T-cell (primary cell): ENCODE measurements around the gene DMXL1. TPM values are rescaled to one million over a fixed set of nuclear protein-coding genes. Genes with fewer than 3 reads are reported as not detected.

ENCODE experiments used
- ATAC-seq, 4 experiments: fragments of 200-7000 bp in 3 of 4; fragments of 150-1000 bp in 1 of 4; cut with Tn5 transposase; replicated peaks in 1 of 4; 1 replicate in 3 of 4; 2 replicates in 1 of 4; pipeline ENCODE4 v1.10.0; 2021; ENCODE audit warnings: moderate library complexity in 3 of 4, mild to moderate bottlenecking in 2 of 4, moderate number of reproducible peaks in 1 of 4
- CTCF ChIA-PET, 2 donors: fragments of 300-600 bp; sonication (Branson Sonifier 250); formaldehyde crosslinking; loops; one replicate each; lab custom pipeline; 2022; ENCODE audit warnings: antibody characterized with exemption in 2 of 2; lab: Charles Lee
- POLR2A ChIA-PET, 2 donors: fragments of 300-600 bp; sonication (Branson Sonifier 250); formaldehyde crosslinking; loops; one replicate each; lab custom pipeline; 2022; ENCODE audit warnings: antibody characterized with exemption in 2 of 2; lab: Charles Lee
- DNase-seq, 35 experiments: peaks; one replicate each; pipeline versions ENCODE4 v3.0.0 to v3.0.0-alpha.2; 2013 to 2023
- H3K27ac ChIP-seq: one replicate; pipeline ENCODE4 v1.5.1; 2013; ENCODE audit warnings: low read length
- H3K27me3 ChIP-seq, 2 experiments: replicated peaks in 1 of 2; 1 replicate in 1 of 2; 2 replicates in 1 of 2; pipeline versions ENCODE4 v1.6.1 to v1.7.0; 2013; ENCODE audit warnings: low read length in 1 of 2, mixed read lengths in 1 of 2; ENCODE audit not compliant: control insufficient read depth in 2 of 2, insufficient read depth in 2 of 2; ENCODE audit errors: extremely low read depth in 1 of 2
- H3K36me3 ChIP-seq, 2 donors: 1 replicate in 1 of 2; 2 replicates in 1 of 2; pipeline versions ENCODE4 v1.6.1 to v1.7.0; 2013; ENCODE audit warnings: low read length in 1 of 2; ENCODE audit not compliant: control insufficient read depth in 2 of 2, insufficient read depth in 1 of 2; ENCODE audit errors: extremely low read depth in 1 of 2
- H3K4me1 ChIP-seq, 2 experiments: 1 replicate in 1 of 2; 2 replicates in 1 of 2; pipeline versions ENCODE4 v1.6.1 to v1.7.0; 2013; ENCODE audit warnings: low read length in 2 of 2, mixed read lengths in 1 of 2; ENCODE audit not compliant: insufficient read depth in 2 of 2, control insufficient read depth in 1 of 2; ENCODE audit errors: extremely low read depth in 1 of 2
- H3K4me3 ChIP-seq, 2 donors: 1 replicate in 1 of 2; 2 replicates in 1 of 2; pipeline versions ENCODE4 v1.5.1 to v1.7.0; 2013; ENCODE audit warnings: mild to moderate bottlenecking in 2 of 2, low read length in 1 of 2, moderate library complexity in 1 of 2; ENCODE audit not compliant: control insufficient read depth in 1 of 2; ENCODE audit errors: extremely low read depth in 1 of 2
- H3K9me3 ChIP-seq: 2 replicates; pipeline ENCODE4 v1.7.0; 2013
- H3K27ac Mint-ChIP-seq, 2 donors: one replicate each; pipeline ENCODE4 v1.8.0; 2020 to 2021; ENCODE audit warnings: mild to moderate bottlenecking in 2 of 2, mixed read lengths in 2 of 2
- H3K27me3 Mint-ChIP-seq, 2 donors: one replicate each; pipeline ENCODE4 v1.8.0; 2021 to 2022; ENCODE audit warnings: mixed read lengths in 2 of 2
- H3K36me3 Mint-ChIP-seq: one replicate; pipeline ENCODE4 v1.8.0; 2021; ENCODE audit warnings: mixed read lengths
- H3K4me1 Mint-ChIP-seq, 3 donors: one replicate each; pipeline ENCODE4 v1.8.0; 2020 to 2022; ENCODE audit warnings: mixed read lengths in 3 of 3, mild to moderate bottlenecking in 1 of 3
- H3K4me3 Mint-ChIP-seq, 3 donors: one replicate each; pipeline ENCODE4 v1.8.0; 2020 to 2022; ENCODE audit warnings: mild to moderate bottlenecking in 3 of 3, mixed read lengths in 3 of 3, moderate library complexity in 3 of 3
- H3K9me3 Mint-ChIP-seq, 3 donors: one replicate each; pipeline ENCODE4 v1.8.0; 2020 to 2022; ENCODE audit warnings: mixed read lengths in 3 of 3
- WGBS: methylation state at CpG from one replicate; pipeline ENCODE4 v1.1.5; 2013; ENCODE audit warnings: missing lambda C conversion rate; ENCODE audit not compliant: insufficient coverage; 5-methylcytosine and 5-hydroxymethylcytosine counted together
- total RNA-seq, 35 experiments: library from RNA in 6 of 35; stranded (reverse) in 6 of 35; fragments of 120-200 nt in 1 of 35; gene quantifications; one replicate each; pipeline versions ENCODE4 v1.2.1 to v1.2.4 and lab custom pipeline; 2013 to 2026

Gene DMXL1
- total RNA-seq, 5 donors from 2014 or later (not counting 1 experiment from before 2014, with no cell fraction given) = 25.8 to 37.2 (median 28.2) TPM

- DNase-seq (no peak), ATAC-seq (peak in 2 of 4 experiments; percentile 41 to 64)
- H3K36me3 Mint-ChIP-seq = peaks cover 41% of the 10 kb centered on the region
- Histone ChIP-seq H3K27ac (peak overlapping the region; percentile 92), H3K9me3 (no peaks in the 10 kb centered on the region), H3K27me3 (no peaks in the 10 kb centered on the region), H3K4me1 (peaks cover 62 to 96% of the 10 kb centered on the region in 2 experiments), H3K4me3 (peak overlapping the region in 1 of 2 donors; percentile 35), H3K36me3 (peaks cover 0 to 25% of the 10 kb centered on the region in 2 donors)
- H3K4me3 Mint-ChIP-seq = peak overlapping the region; percentile 49 to 100 (median 78)
- H3K9me3 Mint-ChIP-seq = peaks cover 0 to under 1% (median 0%) of the 10 kb centered on the region in 3 donors
- H3K27me3 Mint-ChIP-seq = no peaks in the 10 kb centered on the region
- whole genome bisulfite sequencing = no CpG with 5 or more reads among the region's 5 CpGs
- peak overlapping the region; percentile 94 to 96 for H3K27ac Mint-ChIP-seq
- ChIA-PET CTCF (no interaction called here), POLR2A (interaction anchor here (0.7 to 0.8 kb wide), 3 partner anchors 10 to 47 kb away, joined by 3 to 4 read pairs (median 3); no protein-coding TSS in a partner anchor)
- peaks cover 99 to 100% (median 99%) of the 10 kb centered on the region in 3 donors for H3K4me1 Mint-ChIP-seq
Observed at GRCh38 chr5:119285070-119285916, 214.4 kb downstream of the DMXL1 start.

- peak overlapping the region; percentile 3 to 38 for H3K4me3 ChIP-seq
- H3K27me3 ChIP-seq = no peaks in the 10 kb centered on the region
- H3K4me3 Mint-ChIP-seq = peak overlapping the region; percentile 71 to 100 (median 78)
- peaks cover 99 to 100% (median 99%) of the 10 kb centered on the region in 3 donors for H3K4me1 Mint-ChIP-seq
- peaks cover 0 to 4% (median 0%) of the 10 kb centered on the region in 3 donors for H3K9me3 Mint-ChIP-seq
- POLR2A ChIA-PET = interaction anchor here in 1 of 2 donors (0.9 to 1.2 kb wide), 2 partner anchors 14 to 216 kb away, joined by 3 to 8 read pairs; partner anchors contain the start of gene DMXL1
- peak; percentile 7 to 28 (median 23) for ATAC-seq
- peaks cover 66 to 96% of the 10 kb centered on the region in 2 experiments for H3K4me1 ChIP-seq
- peak overlapping the region; percentile 92 for H3K27ac ChIP-seq
- peak overlapping the region; percentile 94 to 96 for H3K27ac Mint-ChIP-seq
- CTCF ChIA-PET = interaction anchor here (0.6 to 3.9 kb wide), 6 partner anchors 13 to 80 kb away, joined by 3 to 22 read pairs (median 4); no protein-coding TSS in a partner anchor
- WGBS = 53% methylated on average over 4 of the region's 8 CpGs
- peaks cover 30% of the 10 kb centered on the region for H3K36me3 Mint-ChIP-seq
- peaks cover 0 to 21% of the 10 kb centered on the region in 2 donors for H3K36me3 ChIP-seq
- H3K9me3 ChIP-seq = no peaks in the 10 kb centered on the region
- H3K27me3 Mint-ChIP-seq = no peaks in the 10 kb centered on the region
- DNase-seq = no peak
Observed at GRCh38 chr5:119286511-119287488, 215.9 kb downstream of the DMXL1 start.

GRCh38 chr5:119287547-119288111 is 216.7 kb downstream of the DMXL1 start:
- DNase-seq (peak in 33 of 35 experiments; percentile 25 to 71 (median 50)), ATAC-seq (peak; percentile 65 to 77 (median 72))

GRCh38 chr5:119288379-119289033 is 217.6 kb downstream of the DMXL1 start:
- WGBS = no CpG with 5 or more reads among the region's 2 CpGs
- Mint-ChIP-seq H3K36me3 (peaks cover 27% of the 10 kb centered on the region), H3K4me3 (peak overlapping the region; percentile 75 to 100 (median 78)), H3K9me3 (peaks cover 0 to 5% (median 4%) of the 10 kb centered on the region in 3 donors), H3K27ac (peak overlapping the region; percentile 94 to 96), H3K27me3 (no peaks in the 10 kb centered on the region), H3K4me1 (peaks cover 95 to 100% (median 99%) of the 10 kb centered on the region in 3 donors)
- Histone ChIP-seq H3K4me1 (peaks cover 56 to 90% of the 10 kb centered on the region in 2 experiments), H3K9me3 (no peaks in the 10 kb centered on the region), H3K27me3 (no peaks in the 10 kb centered on the region), H3K27ac (peak overlapping the region; percentile 92), H3K36me3 (peaks cover 0 to 7% of the 10 kb centered on the region in 2 donors), H3K4me3 (no peak overlapping the region)
- ChIA-PET POLR2A (interaction anchor here (0.6 to 1.2 kb wide), 6 partner anchors 12 to 218 kb away, joined by 3 to 8 read pairs (median 3); partner anchors contain the start of genes DMXL1 (in 1 of the 2) and TNFAIP8 (in 1 of the 2)), CTCF (interaction anchor here (0.5 to 3.9 kb wide), 8 partner anchors 10 to 76 kb away, joined by 3 to 22 read pairs (median 4); no protein-coding TSS in a partner anchor)
- ATAC-seq (no peak), DNase-seq (no peak)

More at GRCh38 chr5:119287547-119288111, 216.7 kb downstream of the DMXL1 start:
- peaks cover 27% of the 10 kb centered on the region for H3K36me3 Mint-ChIP-seq
- H3K27me3 Mint-ChIP-seq = no peaks in the 10 kb centered on the region
- Histone ChIP-seq H3K36me3 (peaks cover 0 to 16% of the 10 kb centered on the region in 2 donors), H3K4me1 (peaks cover 65 to 93% of the 10 kb centered on the region in 2 experiments), H3K27me3 (no peaks in the 10 kb centered on the region), H3K9me3 (no peaks in the 10 kb centered on the region), H3K27ac (peak overlapping the region; percentile 92), H3K4me3 (peak overlapping the region; percentile 37 to 44)
- H3K27ac Mint-ChIP-seq = peak overlapping the region; percentile 94 to 96
- 0% methylated on average over 1 of the region's 3 CpGs for whole genome bisulfite sequencing
- H3K4me3 Mint-ChIP-seq = peak overlapping the region; percentile 71 to 100 (median 78)
- POLR2A ChIA-PET = interaction anchor here (0.8 to 1.2 kb wide), 4 partner anchors 13 to 217 kb away, joined by 3 to 8 read pairs (median 4); partner anchors contain the start of genes DMXL1 (in 1 of the 2) and TNFAIP8 (in 1 of the 2)
- peaks cover 0 to 4% (median 0%) of the 10 kb centered on the region in 3 donors for H3K9me3 Mint-ChIP-seq
- peaks cover 98 to 100% (median 99%) of the 10 kb centered on the region in 3 donors for H3K4me1 Mint-ChIP-seq
- CTCF ChIA-PET = interaction anchor here (0.5 to 3.9 kb wide), 7 partner anchors 9 to 77 kb away, joined by 3 to 22 read pairs (median 3); no protein-coding TSS in a partner anchor
